Cardiac fibroblast (primary cell): Measurements from ENCODE around the gene TRPC4AP.
"Not testable (repeated sequence)": the region's sequence is repeated elsewhere in the genome, so short reads cannot be mapped to it uniquely, and the experiment has no call there.

Source experiments
- DNase-seq, 2 donors: peaks; one replicate each; pipeline versions ENCODE4 v3.0.0 to v3.0.0-alpha.2; 2010; ENCODE audit warnings: low read depth in 2 of 2
- H3K4me3 ChIP-seq, 2 donors: replicated peaks in 1 of 2; 1 replicate in 1 of 2; 2 replicates in 1 of 2; pipeline ENCODE4 v1.5.1; 2011; ENCODE audit warnings: low read depth in 2 of 2, low read length in 2 of 2, mild to moderate bottlenecking in 2 of 2, moderate library complexity in 1 of 2
- CTCF ChIP-seq: IDR thresholded peaks from one replicate; pipeline ENCODE4 v1.5.1; 2011; ENCODE audit warnings: low read depth, mild to moderate bottlenecking, low read length, inconsistent platforms

Gene TRPC4AP

GRCh38 chr20:35087791-35088190, 4.8 kb downstream of the TRPC4AP start:
- DNase-seq: no peak
- H3K4me3 ChIP-seq: no peak overlapping the region
- no peak for TF ChIP-seq CTCF

GRCh38 chr20:35087355-35087754, 5.3 kb downstream of the TRPC4AP start:
- no peak overlapping the region for H3K4me3 ChIP-seq
- TF ChIP-seq CTCF: no peak
- no peak for DNase-seq

- H3K4me3 ChIP-seq: no peak overlapping the region
- TF ChIP-seq CTCF: no peak
- DNase-seq: no peak
These were observed 7.0 kb downstream of the TRPC4AP start for GRCh38 chr20:35085477-35086225.

- H3K4me3 ChIP-seq: no peak overlapping the region
- TF ChIP-seq CTCF: no peak
- no peak for DNase-seq
These were observed 7.6 kb downstream of the TRPC4AP start for GRCh38 chr20:35084998-35085397.

GRCh38 chr20:35080348-35080642, 12.3 kb downstream of the TRPC4AP start:
- H3K4me3 ChIP-seq, DNase-seq: not testable (repeated sequence)

GRCh38 chr20:35079472-35080347, 12.9 kb downstream of the TRPC4AP start:
- TF ChIP-seq CTCF: no peak
- DNase-seq: no peak
- H3K4me3 ChIP-seq: no peak overlapping the region

GRCh38 chr20:35077872-35078271, 14.7 kb downstream of the TRPC4AP start:
- no peak for TF ChIP-seq CTCF
- DNase-seq: no peak

More at GRCh38 chr20:35077872-35078271, 14.7 kb downstream of the TRPC4AP start:
- no peak overlapping the region for H3K4me3 ChIP-seq
